Vagina (tissue), 2 donors: Measurements from ENCODE around the gene DNAAF5.

ENCODE experiments used
- POLR2A ChIP-seq, 2 donors: fragments of 450-650 bp; IDR thresholded peaks; one replicate each; pipeline ENCODE4 v1.6.1; 2017; ENCODE audit warnings: antibody characterized with exemption in 2 of 2, mild to moderate bottlenecking in 2 of 2, moderate library complexity in 2 of 2
- POLR2AphosphoS5 ChIP-seq, 2 donors: sonication (generic); formaldehyde crosslinking; IDR thresholded peaks; one replicate each; pipeline ENCODE4 v1.9.0; 2017; ENCODE audit warnings: antibody characterized with exemption in 2 of 2, mild to moderate bottlenecking in 2 of 2, low read depth in 1 of 2; ENCODE audit not compliant: insufficient read depth in 1 of 2
- TF ChIP-seq, protein P1 (sequence below), 3 experiments: fragments of 450-650 bp in 2 of 3; fragments of 200-600 bp in 1 of 3; sonication (generic) in 1 of 3; IDR thresholded peaks; one replicate each; pipeline ENCODE4 v1.5.1; 2017 to 2019; ENCODE audit warnings: antibody characterized with exemption in 3 of 3, mild to moderate bottlenecking in 2 of 3, moderate library complexity in 2 of 3

DNA sequence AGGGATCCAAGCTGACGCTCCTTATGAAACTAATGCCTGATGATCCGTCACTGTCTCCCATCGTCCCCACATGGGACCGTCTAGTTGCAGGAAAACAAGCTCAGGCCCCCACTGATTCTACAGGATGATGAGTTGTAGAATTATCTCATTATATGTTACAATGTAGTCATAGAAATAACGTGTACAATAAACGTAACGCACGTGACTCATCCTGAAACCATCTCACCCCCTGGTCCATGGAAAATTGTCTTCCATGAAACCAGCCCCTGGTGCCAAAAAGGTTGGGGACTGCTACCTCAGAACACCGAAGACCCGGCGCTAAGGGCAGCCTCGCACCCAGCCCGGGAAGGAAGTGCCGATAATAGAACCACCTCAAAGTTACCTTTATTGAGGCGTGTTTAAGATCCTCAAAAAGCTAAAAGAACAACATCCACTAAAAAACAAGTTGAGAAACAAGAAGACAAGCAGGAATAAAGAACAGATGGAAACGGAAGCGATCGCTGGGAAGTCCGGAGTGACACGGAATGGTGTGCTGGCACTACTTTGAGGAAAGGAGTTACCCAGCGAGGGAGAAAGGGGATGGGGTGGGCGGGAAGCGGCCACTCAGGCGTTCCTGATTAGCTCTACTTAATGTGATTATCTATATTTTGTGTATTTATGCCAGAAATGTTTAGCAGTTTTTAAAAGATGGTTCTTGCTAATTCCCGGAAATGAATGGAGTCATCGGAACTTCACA lies 50.7 kb downstream of the DNAAF5 start:
- TF ChIP-seq, protein P1, sequence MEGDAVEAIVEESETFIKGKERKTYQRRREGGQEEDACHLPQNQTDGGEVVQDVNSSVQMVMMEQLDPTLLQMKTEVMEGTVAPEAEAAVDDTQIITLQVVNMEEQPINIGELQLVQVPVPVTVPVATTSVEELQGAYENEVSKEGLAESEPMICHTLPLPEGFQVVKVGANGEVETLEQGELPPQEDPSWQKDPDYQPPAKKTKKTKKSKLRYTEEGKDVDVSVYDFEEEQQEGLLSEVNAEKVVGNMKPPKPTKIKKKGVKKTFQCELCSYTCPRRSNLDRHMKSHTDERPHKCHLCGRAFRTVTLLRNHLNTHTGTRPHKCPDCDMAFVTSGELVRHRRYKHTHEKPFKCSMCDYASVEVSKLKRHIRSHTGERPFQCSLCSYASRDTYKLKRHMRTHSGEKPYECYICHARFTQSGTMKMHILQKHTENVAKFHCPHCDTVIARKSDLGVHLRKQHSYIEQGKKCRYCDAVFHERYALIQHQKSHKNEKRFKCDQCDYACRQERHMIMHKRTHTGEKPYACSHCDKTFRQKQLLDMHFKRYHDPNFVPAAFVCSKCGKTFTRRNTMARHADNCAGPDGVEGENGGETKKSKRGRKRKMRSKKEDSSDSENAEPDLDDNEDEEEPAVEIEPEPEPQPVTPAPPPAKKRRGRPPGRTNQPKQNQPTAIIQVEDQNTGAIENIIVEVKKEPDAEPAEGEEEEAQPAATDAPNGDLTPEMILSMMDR (IDR thresholded peaks at IDR 0.05), result no peak
- TF ChIP-seq POLR2A (IDR thresholded peaks at IDR 0.05), result no peak
- no peak for TF ChIP-seq POLR2AphosphoS5 (IDR thresholded peaks at IDR 0.05; ENCODE audit: insufficient read depth in 1 of 2, low read depth in 1 of 2)
